HG03558 (cell line): Measurements from ENCODE around the gene FBXO33.

Source experiments
- ATAC-seq: cut with Tn5 transposase; IDR thresholded peaks from one replicate; pipeline ENCODE4 v1.9.1; 2021; ENCODE audit warnings: moderate number of reproducible peaks; ENCODE audit not compliant: unreplicated experiment; ENCODE audit errors: extremely low read depth

FBXO33 gene

GRCh38 chr14:39432179-39432618, at the start of gene FBXO33:
TSS of gene FBXO33 (minus strand) at chr14:39432433. CDS start at chr14:39432162, 271 bp downstream.
- ATAC-seq: peak; percentile 71

GRCh38 chr14:39474416-39474911, 42.2 kb upstream of the FBXO33 start:
- ATAC-seq: peak; percentile 84

GRCh38 chr14:39472078-39472477, 39.8 kb upstream of the FBXO33 start:
- ATAC-seq: no peak

GRCh38 chr14:39469094-39469710, 37.0 kb upstream of the FBXO33 start:
- peak; percentile 96 for ATAC-seq

- ATAC-seq: no peak
These were observed 35.8 kb upstream of the FBXO33 start for GRCh38 chr14:39467889-39468524.

GRCh38 chr14:39459795-39460478, 27.7 kb upstream of the FBXO33 start:
- ATAC-seq: no peak

GRCh38 chr14:39456702-39457250, 24.5 kb upstream of the FBXO33 start:
- no peak for ATAC-seq

GRCh38 chr14:39454906-39455539, 22.8 kb upstream of the FBXO33 start:
- no peak for ATAC-seq

- ATAC-seq: no peak
These were observed 20.4 kb upstream of the FBXO33 start for GRCh38 chr14:39452680-39453079.

- ATAC-seq: no peak
These were observed 19.6 kb upstream of the FBXO33 start for GRCh38 chr14:39451811-39452210.

- no peak for ATAC-seq
These were observed 15.0 kb upstream of the FBXO33 start for GRCh38 chr14:39447175-39447661.

GRCh38 chr14:39446131-39446744, 14.0 kb upstream of the FBXO33 start:
- ATAC-seq: peak; percentile 61

GRCh38 chr14:39442293-39442692, 10.1 kb upstream of the FBXO33 start:
- ATAC-seq: no peak

- no peak for ATAC-seq
These were observed 9.6 kb upstream of the FBXO33 start for GRCh38 chr14:39441805-39442204.

- ATAC-seq: no peak
These were observed 8.7 kb upstream of the FBXO33 start for GRCh38 chr14:39440975-39441374.

- ATAC-seq: no peak
These were observed 3.0 kb upstream of the FBXO33 start for GRCh38 chr14:39435241-39435640.

- ATAC-seq: no peak
These were observed 2.2 kb upstream of the FBXO33 start for GRCh38 chr14:39434401-39434800.

GRCh38 chr14:39433452-39433813, 1.2 kb upstream of the FBXO33 start:
- no peak for ATAC-seq

- peak; percentile 41 for ATAC-seq
These were observed 602 bp upstream of the FBXO33 start for GRCh38 chr14:39432619-39433451.
